Hematopoietic multipotent progenitor cell treated with erythropoietin and hydrocortisone succinate and interleukin-3 and kit ligand, for 6 days (in vitro differentiated cells): ENCODE data around the gene CNOT6.
"Not testable (repeated sequence)": the region's sequence is repeated elsewhere in the genome, so short reads cannot be mapped to it uniquely, and the experiment has no call there.

Experiments
- DNase-seq: peaks from one replicate; pipeline ENCODE4 v3.0.0-alpha.2; 2015

The CNOT6 gene

DNA sequence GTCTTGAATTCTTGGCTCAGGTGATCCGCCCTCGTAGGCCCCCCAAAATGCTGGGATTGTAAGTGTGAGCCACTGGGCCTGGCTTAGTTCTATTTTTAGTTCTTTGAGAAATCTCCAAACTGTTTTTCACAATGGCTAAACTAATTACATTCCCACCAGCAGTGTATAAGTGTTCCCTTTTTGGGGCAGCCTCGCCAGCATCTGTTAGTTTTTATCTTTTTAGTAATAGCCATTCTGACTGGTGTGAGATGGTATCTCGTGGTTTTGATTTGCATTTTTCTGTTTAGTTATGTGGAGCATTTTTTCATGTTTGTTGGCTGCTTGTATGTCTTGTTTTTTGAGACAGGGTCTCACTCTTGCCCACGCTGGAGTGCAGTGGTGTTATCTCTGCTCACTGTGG is 28.2 kb downstream of the CNOT6 start:
- no peak for DNase-seq

DNA sequence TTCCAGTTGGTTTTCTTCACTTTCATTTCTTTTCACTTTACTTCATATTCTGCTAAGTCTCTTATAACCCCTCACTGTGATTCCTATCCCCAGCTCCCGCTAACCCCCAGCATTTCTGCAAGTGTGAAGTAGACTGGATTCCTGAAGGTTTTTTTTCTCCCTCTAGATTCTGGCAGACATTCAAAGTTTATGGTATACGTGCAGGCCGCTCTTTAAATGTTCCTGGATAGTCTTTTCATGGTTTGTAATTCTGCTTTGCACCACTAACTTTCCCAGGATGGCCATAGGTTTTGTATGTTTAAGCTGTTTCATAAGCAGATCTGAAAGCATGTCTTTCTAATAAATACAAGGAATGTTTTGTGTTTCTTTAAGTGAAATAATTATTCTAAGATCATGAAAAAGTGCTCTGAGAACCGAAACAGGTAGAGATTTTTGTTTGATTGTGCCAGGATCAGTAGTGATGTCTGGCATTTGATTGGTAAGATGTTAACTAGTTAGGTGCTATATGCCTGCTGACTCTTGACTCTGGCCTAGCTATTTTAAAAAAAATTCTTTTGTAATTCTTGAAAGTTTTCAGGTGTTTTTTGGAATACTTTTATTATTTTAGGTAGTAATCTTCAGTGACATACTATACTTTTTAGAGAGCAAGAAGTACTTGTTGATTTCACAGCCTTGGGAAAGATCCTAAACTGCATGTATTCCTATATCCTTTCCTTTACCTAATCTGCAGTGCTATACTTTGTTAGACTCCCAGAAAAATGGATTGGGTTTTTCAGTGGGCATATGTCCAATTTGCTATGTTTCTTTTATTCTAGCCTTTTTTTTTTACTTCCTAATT is 29.7 kb downstream of the CNOT6 start:
- no peak for DNase-seq

DNA sequence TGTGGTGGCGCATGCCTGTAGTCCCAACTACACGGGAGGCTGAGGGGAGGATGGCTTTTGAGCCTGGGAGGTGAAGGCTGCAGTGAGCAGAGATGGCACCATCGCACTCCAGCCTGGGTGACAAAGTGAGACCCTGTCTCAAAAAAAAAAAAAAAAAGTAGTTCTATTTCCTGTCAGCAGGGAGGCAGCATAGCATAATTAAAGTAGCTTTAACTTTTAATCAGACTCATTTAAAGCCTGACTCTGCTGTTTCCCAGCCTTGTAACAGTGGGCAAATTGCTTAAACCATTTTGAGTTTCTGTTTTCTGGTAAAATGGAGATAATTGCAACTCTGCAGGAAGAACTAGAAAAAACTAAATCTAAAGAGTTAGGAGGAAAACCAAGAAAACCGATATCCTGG is 31.2 kb downstream of the CNOT6 start:
- peak; percentile 35 for DNase-seq

DNA sequence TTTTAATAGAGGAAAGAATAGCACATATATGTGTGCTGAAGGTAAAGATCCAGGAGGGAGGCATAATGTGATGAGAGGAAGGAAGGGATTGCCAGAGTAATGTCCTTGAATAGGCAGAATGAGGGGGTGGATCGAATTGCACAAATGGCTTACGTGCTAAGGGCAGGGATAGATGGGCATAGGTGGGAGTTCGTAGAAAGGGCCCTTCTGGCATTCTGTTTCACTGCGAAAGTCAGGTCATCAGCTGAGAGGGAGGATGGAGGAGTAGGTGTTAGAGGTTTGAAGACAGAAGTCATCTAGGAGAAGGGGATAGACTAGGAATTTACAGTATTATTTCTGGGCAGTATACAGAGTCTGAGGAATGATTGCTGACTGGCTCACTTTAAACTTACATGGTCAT is 32.1 kb downstream of the CNOT6 start:
- no peak for DNase-seq

DNA sequence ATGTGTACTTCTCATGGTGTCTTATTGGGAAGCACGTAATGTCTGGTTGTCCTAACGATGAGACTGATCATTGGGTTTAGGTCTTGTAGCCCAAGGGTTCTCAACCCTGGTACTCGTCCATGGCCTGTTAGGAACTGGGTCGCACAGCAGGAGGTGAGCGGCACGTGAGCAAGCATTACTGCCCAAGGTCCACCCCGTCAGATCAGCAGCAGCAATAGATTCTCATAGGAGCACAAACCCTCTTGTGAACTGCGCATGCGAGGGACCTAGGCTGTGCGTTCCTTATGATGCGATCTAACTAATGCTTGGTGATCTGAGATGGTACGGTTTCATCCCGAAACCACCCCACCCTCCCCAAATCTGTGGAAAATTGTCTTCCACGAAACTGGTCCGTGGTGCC is 33.5 kb downstream of the CNOT6 start:
- DNase-seq = no peak

DNA sequence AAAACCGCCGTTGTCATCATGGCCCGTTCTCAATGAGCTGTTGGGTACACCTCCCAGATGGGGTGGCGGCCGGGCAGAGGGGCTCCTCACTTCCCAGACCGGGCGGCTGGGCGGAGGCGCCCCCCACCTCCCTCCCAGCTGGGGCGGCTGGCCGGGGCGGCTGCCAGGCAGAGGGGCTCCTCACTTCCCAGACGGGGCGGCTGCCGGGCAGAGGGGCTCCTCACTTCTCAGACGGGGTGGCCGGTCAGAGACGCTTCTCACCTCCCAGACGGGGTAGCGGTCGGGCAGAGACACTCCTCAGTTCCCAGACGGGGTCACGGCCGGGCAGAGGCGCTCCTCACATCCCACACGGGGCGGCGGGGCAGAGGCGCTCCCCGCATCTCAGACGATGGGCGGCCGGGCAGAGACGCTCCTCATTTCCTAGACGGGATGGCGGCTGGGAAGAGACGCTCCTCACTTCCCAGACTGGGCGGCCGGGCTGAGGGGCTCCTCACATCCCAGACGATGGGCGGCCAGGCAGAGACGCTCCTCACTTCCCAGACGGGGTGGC is 36.9 kb downstream of the CNOT6 start:
- DNase-seq = not testable (repeated sequence)

DNA sequence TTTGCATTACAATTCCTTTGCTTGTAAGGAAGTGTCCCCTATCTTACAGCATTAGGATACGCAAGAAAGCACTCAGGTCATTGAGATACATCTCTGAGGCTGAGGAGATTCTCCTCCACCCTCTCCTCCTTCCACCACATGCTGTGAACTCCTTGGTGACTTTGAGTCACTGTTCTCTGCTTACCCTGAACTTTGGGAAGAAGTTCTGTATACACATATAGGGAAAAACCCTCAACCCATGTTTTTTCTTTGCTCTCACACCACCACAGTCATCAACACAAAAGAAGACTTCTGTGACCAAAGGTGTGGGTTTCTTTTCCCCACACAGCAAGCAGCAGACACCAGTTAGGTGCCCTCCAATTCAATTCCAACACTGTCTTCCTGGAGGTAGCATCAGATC is 38.1 kb downstream of the CNOT6 start:
- DNase-seq = no peak

DNA sequence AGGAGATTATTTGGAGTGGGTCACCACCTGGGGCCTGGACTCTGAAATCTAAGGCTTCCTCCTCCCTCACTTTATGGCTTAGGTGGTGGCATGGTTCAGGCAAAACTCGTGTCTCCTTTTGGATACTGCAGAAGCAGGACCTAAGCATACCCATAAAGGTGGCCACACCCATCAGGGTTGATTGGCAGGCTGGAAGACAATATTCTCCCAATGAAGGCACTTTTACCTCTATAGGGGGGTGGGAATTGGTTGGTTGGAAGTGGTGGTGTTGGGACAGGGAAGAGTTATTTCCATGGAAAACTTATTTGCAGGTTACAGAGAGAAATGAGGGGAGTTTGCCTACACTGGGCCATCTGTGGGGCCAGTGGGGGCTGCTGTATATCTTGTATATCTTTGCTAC is 39.7 kb downstream of the CNOT6 start:
- no peak for DNase-seq

DNA sequence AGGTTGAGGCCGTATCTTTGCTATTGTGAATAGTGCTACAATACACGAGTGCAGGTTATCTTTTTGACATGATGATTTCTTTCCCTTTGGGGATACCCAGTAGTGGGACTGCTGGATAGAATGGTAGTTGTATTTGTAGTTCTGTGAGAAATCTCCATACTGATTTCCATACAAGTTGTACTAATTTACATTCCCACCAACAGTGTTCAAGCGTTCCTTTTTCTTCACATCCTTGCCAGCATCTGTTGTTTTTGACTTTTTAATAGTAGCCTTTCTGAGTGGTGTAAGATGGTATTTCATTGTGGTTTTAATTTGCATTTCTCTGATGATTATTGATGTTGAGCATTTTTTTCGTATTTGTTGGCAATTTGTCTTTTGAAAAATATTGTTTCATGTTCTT is 41.4 kb downstream of the CNOT6 start:
- DNase-seq = no peak

DNA sequence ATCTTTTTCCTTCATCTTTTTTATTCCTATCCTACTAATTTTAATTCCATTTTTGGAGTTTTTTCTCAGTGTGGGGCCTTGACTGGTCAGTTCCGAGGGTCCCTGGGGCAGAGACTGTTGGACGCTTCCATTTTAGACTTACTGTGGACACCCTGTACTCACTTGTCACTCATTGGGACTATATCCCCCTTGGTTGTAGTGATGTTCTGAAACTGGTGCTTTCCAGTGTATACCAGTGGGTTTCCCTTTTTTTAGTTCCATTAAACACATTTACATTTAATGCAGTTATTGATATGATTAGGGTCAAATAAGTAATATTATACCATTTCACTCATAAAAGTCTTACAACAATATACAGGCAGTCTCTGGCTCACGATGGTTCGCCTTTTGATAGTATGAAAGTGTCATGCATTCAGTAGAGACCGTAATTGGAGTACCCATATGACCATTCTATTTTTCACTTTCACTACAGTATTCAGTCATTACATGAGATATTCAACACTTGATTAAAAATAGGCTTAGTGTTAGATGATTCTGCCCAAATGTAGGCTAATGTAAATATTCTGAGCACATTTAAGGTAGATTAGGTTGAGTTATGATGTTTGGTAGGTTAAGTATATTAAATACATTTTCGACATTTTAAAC is 46.0 kb downstream of the CNOT6 start:
- no peak for DNase-seq

DNA sequence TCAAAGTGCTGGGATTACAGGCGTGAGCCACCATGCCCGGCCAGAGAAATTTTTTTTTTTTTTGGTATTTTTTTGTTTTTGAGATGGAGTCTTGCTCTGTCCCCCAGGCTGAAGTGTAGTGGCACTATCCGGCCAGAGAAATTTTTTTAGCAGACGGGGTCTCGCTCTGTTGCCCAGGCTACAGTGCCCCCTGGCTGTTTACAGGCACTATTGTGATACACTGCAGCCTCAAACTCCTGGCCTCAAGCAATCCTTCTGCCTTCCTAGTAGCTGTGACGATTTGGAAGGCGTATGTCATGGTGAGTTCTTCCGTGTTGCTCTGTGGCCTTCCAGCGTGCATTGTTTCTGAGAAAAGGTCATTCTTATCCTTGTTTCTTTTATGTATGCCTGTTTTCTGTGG is 47.5 kb downstream of the CNOT6 start:
- no peak for DNase-seq

DNA sequence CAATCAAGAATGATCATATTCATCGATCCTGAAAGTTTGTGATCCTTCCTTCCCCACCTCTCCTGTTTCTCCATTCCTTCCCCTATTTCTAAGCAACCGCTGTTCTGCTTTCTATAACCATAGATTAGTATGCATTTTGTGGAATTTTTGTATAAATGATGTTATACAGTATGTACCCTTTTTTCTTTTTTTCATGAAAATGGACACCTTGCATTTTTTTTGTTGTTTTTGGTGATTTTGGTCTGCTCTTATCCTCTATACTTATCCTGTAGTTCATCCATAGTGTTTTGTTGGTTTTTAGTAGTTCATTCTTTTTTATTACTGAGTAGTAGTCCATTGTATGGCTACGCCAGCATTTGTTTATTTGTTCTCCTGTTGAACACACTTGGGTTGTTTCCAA is 51.1 kb downstream of the CNOT6 start:
- DNase-seq = no peak

DNA sequence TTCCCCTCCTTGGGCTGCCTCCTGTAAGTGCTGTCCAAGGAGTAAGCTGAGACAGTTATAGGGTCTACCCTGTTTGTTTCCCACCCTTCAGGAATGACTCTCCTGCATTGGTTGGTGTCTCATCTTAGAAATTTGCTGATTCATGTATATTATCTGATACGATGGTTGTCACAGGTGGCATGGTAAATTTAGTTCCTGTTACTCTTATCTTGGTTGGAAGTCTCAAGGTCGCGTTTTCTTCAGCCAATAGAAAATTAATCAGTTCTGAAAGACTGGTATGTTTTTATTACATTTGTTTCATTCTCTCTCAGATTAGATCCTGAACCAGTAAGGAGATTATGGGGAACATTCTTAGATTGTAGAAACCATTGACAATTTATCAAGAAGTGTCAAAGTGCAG is 54.4 kb downstream of the CNOT6 start:
- peak; percentile 72 for DNase-seq

DNA sequence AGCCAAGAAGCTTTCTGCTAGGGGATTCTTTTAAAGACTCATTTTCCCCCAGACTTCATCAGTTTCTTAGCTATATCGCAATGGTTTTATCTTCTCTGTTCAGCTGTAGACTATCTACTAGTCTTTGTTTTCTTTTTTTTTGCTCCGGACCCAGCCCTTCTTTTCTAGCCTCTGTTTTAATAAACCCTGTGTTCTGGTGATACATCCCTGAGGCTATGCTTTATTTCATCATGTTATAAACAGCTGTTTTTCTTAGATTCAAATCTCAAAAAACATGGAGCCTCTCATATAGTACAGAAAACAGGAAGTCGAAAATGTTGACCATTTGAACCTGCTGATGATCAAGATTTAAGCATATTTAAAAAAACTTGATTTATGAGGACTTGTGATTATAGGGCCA is 59.4 kb downstream of the CNOT6 start:
- DNase-seq = peak; percentile 91

DNA sequence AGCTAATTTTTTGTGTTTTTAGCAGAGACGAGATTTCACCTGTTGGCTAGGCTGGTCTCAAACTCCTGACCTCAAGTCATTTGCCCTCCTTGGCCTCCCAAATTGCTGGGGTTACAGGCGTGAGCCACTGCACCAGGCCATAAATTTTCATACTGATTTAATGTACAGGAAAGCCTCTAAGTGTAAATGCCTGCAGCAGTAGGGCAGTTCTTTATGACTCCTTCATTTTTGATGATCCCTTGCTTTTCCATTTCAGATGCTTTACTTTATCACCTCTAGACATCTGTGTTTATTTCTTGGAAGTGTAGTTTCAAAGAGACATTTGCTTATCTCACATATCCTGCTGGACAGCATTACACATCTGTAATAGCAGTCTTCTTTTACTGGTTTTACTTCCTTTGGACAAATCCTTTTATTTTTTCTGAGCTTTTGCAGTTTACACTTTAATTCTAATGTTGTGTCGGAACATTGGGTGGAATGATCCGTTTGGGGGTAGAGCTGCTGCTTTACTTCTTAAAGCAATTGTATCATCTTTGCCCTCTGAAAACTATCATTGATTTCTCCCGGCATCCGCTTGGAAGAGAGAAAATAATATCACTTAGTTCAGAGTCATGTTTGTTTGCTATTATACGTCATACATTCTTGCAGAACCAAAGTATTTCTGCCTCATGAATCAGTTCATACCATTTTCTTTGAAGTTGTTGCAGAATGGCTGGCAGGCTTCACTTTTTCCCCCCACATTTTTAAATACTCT is 61.2 kb downstream of the CNOT6 start:
- peak; percentile 88 for DNase-seq

DNA sequence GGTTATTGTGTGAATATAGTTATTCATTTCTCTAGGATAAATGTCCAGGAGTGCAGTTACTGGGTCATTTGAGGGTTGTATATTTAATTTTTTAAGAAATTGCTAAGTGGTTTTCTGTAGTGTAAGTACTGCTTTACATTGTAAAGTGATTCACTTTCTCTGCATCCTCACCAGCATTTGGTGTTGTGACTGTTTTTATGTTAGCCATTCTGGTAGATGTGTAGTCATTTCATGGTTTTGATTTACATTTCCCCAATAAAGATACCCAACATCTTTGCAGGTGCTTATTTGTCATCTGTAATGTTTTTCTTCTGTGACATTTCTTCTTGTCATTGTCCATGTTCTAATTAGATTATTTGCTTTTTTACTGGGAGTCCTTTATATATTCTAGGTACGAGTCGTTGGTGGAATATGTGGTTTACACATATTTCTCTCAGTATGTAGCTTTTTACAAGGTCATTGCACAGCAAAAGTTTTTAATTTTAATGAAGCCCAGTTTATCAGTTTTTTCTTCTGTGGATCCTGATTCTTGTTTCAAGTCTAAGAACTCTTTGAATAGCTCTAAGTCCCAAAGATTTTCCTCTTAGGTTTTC is 63.1 kb downstream of the CNOT6 start:
- no peak for DNase-seq

DNA sequence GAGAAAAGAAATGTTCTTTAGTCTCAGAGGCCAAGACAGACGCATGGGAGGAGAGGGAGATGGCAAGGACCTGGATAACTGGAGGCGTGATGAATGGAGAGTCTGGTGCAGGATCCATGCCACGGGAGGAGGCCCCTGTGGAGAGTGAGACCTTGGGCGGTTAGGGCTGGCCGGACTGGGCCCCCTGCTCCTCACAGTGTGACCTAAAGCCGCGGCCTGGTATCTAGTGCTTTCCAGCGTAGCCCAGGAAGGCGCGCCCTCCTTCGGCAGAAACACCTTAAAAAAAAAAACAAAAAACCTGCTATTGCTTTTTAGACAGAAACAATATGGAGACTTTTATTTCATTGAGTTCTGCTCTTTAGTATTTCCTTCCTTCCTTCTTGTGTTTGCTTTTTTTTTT is 64.1 kb downstream of the CNOT6 start:
- DNase-seq = no peak

DNA sequence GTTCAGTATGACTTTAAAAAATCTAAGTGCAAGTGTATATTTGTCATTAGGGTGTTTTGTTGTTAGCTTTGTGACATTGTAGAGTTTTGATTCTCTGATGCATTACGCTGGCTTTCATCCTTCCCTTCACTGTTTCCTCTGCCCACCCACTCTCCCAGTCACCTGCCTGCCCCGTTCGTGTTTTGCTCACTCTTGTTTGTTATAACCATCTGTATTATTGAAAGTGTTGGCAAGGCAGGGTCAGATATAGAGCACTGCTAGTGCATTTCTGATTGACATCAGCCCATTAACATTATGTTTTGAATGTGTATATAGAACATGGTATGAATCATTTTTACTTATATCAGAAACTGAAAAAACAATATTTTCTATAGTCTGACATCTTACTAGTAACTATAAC is 69.8 kb downstream of the CNOT6 start:
- no peak for DNase-seq

DNA sequence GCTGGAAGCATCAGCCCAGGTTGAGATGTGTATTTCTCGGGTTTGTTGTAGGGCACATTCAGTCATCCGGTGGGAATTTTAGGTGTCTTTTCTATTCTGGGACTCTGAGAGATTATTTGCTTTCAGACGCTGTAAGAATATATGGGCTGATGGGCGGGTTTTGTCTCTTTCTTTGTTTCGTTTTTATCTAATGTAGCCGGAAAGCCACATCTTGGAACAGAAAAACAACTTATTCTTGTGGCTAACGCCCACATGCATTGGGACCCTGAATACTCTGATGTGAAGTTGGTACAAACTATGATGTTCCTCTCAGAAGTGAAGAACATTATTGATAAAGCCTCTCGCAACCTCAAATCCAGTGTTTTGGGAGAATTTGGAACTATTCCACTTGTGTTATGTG is 74.7 kb downstream of the CNOT6 start:
- DNase-seq = peak; percentile 41

DNA sequence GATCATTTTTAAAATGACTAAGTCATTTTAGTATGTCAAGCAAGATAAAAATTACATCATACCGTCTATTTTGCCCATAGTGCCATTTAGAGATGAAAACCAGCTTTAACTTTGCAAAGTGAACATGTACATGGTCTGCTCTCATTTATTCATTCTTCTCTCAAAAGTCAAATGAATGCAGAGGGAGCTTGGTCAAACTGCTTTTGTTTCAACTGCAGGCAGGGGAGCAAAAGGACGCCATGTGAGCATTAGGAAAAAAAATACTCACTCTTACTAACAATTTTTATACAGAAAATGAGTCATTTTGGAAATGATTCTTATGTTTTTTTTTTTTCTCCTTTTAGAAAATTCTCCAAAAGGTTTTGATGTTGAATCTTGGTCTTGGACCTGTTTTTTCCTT is 81.4 kb downstream of the CNOT6 start:
- DNase-seq = no peak

DNA sequence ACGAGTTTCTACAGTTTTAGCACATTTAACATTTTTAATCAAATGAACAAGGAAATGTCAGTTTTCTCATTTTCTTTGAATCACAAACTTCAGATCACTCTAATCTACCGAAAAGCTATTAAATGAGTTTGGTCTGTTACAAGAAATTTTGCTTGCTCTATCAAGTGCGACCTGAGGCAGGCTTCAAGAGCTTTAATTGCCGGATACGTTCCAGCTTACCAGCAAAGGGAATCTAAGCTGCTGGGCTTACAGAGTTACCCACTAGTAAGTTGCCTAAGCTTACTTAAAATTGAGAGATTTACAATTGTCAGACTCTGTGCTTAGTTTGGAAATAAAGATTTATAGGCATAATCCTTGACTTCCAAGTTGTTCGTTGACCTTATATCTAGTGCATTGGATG is 86.5 kb downstream of the CNOT6 start:
- DNase-seq = no peak

DNA sequence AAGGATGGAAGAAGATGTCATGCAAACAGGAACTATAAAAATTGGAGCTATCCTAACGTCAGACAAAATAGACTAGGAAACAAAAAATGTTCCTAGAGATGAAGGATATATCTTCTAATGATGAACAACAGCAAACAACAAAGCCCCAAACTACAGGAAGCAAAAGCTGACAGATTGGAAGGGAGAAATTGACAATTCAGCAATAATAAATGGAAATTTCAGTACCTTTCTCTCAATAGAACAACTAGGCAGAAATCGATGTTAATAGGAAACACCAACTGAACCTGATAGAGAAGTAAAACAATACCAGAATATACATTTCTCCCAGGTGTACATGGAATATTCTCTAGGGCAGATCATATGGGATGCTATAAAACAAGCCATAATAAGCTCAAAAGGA is 89.6 kb downstream of the CNOT6 start:
- no peak for DNase-seq

DNA sequence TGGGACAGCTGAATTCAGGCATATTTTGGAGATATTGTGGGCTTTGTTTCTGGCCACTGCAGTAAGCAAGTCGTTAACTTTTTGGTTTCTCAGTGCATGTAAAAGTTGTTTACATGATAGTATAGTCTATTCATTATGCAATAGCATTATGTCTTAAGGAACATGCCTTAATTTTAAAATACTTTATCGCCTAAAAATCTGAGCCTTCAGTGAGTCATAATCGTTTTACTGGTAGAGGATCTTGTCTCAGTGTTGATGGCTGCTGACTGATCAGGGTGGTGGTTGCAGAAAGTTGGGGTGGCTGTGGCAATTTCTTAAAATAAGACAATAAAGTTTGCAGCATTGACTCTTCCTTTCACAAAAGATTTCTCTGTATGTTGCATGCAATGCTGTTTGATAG is 92.0 kb downstream of the CNOT6 start:
- DNase-seq = no peak
